Keratinocyte (primary cell): ENCODE measurements around the gene TTC32.

Source experiments
- EZH2 ChIP-seq: IDR thresholded peaks from one replicate; pipeline ENCODE4 v1.6.1; 2012; ENCODE audit warnings: inconsistent platforms, mild to moderate bottlenecking, low read length, moderate library complexity
- TF ChIP-seq, protein P1 (sequence below), 3 experiments: IDR thresholded peaks in 1 of 3; conservative IDR thresholded peaks in 1 of 3; optimal IDR thresholded peaks in 1 of 3; 2 replicates in 2 of 3; 3 replicates in 1 of 3; pipeline versions ENCODE3 to v1.5.1; 2011; ENCODE audit warnings: low read length in 3 of 3, mild to moderate bottlenecking in 3 of 3, moderate library complexity in 2 of 3, control low read depth in 1 of 3, inconsistent platforms in 1 of 3; ENCODE audit not compliant: insufficient read depth in 2 of 3; ENCODE audit errors: extremely low read depth in 1 of 3

DNA sequence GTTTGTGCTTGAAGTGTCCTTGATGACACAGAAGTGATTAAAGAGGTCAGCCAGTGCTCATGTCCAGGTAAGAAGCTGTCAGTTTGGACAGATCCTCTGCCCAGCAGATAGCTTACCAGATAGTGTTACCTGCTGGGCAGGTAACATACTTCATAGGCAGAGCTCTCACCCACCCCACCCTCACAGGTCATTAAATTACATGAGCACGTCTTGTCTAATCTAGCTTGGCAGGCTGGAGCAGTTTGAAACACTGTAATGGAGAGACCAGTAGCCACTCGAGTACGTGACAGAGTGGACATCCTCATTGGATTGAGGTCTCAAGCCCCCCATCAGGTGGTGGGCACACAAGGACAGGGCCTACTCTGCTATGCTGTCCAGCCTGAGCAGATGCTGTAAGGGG is 27.1 kb downstream of the TTC32 start:
- no peak for TF ChIP-seq EZH2
- TF ChIP-seq, protein P1, sequence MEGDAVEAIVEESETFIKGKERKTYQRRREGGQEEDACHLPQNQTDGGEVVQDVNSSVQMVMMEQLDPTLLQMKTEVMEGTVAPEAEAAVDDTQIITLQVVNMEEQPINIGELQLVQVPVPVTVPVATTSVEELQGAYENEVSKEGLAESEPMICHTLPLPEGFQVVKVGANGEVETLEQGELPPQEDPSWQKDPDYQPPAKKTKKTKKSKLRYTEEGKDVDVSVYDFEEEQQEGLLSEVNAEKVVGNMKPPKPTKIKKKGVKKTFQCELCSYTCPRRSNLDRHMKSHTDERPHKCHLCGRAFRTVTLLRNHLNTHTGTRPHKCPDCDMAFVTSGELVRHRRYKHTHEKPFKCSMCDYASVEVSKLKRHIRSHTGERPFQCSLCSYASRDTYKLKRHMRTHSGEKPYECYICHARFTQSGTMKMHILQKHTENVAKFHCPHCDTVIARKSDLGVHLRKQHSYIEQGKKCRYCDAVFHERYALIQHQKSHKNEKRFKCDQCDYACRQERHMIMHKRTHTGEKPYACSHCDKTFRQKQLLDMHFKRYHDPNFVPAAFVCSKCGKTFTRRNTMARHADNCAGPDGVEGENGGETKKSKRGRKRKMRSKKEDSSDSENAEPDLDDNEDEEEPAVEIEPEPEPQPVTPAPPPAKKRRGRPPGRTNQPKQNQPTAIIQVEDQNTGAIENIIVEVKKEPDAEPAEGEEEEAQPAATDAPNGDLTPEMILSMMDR (optimal IDR thresholded peaks at IDR 0.05 in 1 of 3, IDR thresholded peaks at IDR 0.05 in 1 of 3, conservative IDR thresholded peaks at IDR 0.05 in 1 of 3; ENCODE audit: extremely low read depth in 1 of 3, insufficient read depth in 2 of 3, low read length in 3 of 3): no peak
